AG08396 (cell line): Measurements from ENCODE around the gene APLP1.
"Not testable (repeated sequence)": the region's sequence is repeated elsewhere in the genome, so short reads cannot be mapped to it uniquely, and the experiment has no call there.

Experiments used
- DNase-seq: peaks from one replicate; pipeline ENCODE4 v3.0.0; 2012; ENCODE audit warnings: low spot score, mixed read lengths

Gene APLP1

GRCh38 chr19:35904311-35905068 is 36.1 kb downstream of the APLP1 start:
- no peak for DNase-seq

- no peak for DNase-seq
Observed at GRCh38 chr19:35905178-35905727, 36.9 kb downstream of the APLP1 start.

DNA sequence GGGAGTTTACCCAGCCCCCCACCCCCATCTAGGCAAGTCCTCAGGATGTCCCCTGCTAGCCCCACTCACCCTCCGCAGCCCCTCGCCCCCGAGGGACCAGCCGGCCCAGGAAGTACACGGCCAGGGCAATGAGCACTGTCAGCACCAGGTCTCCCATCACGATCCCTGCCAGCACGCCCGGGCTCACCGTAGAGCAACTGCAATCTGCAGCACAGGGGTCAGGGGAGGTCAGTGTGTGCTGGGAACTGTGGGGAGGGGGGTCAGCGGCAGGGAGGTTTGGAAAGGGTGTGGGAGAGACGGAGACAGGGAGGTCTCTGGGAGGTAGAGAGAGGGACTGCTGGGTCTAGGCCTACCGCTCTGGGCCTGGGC is 39.0 kb downstream of the APLP1 start:
- DNase-seq: no peak

DNA sequence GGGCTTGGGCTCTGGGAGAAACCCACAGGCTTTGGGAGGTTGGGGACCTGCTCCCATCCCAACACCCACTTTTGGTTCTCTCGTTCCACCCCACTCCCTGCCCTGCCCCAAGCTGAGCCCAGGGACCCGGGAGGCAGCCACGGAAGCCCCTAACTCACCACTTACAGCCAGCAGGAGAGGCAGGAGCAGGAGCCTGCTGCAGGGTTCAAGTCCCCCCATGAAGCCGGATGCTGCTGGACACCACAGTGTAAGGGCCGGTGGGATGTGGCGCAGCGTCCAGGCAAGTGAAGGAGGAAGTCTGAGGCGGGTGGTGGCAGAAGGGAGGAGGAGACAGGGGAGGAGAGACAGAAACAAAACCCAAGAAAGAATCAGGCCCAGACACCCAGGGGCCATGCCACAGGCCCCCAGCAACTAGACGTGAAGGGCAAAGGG is 39.7 kb downstream of the APLP1 start, which contains the start of gene TYROBP:
Gene TYROBP, minus strand, starts transcription at position 286 of the 432 bp plus-strand sequence. Its CDS starts 67 bp downstream, at position 219.
- no peak for DNase-seq

- DNase-seq: no peak
Observed at GRCh38 chr19:35908973-35909683, 40.8 kb downstream of the APLP1 start.

- DNase-seq: no peak
Observed at GRCh38 chr19:35909684-35910035, 41.3 kb downstream of the APLP1 start.

GRCh38 chr19:35910355-35910754 is 42.0 kb downstream of the APLP1 start:
- DNase-seq: not testable (repeated sequence)

- no peak for DNase-seq
Observed at GRCh38 chr19:35911173-35911572, 42.8 kb downstream of the APLP1 start.

- no peak for DNase-seq
Observed at GRCh38 chr19:35911790-35912189, 43.4 kb downstream of the APLP1 start.

GRCh38 chr19:35913589-35913988 is 45.2 kb downstream of the APLP1 start:
- no peak for DNase-seq

- DNase-seq: no peak
Observed at GRCh38 chr19:35915443-35915842, 47.1 kb downstream of the APLP1 start.

- no peak for DNase-seq
Observed at GRCh38 chr19:35919306-35919705, 50.9 kb downstream of the APLP1 start.

DNA sequence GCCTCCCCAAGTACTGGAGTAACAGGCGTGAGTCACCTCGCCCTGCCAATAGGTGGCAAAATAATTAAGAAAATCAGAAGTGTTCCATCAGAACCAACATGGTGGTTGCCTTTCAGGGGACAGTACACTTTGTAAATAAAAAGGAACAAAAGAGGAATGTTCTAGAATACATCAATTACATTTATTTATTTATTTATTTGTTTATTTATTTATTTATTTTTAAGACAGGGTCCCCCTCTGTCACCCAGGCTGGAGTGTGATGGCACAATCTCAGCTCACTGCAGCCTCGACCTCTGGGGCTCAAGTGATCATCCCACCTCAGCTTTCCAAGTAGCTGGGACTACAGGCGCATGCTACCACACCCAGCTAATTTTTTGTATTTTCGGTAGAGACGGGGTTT is 52.6 kb downstream of the APLP1 start:
- DNase-seq: no peak

GRCh38 chr19:35925501-35925900 is 57.1 kb downstream of the APLP1 start:
- DNase-seq: no peak

GRCh38 chr19:35928507-35928906 is 60.1 kb downstream of the APLP1 start:
- DNase-seq: no peak
